Endodermal cell (in vitro differentiated cells): ENCODE measurements around the gene LARP1. TPM values are rescaled to one million over a fixed set of nuclear protein-coding genes. Genes with fewer than 3 reads are reported as not detected.
"Not testable (repeated sequence)": the region's sequence is repeated elsewhere in the genome, so short reads cannot be mapped to it uniquely, and the experiment has no call there.

ENCODE experiments used
- DNase-seq: peaks from one replicate; pipeline ENCODE4 v3.0.0-alpha.2; 2017
- H3K27ac ChIP-seq: 2 replicates; pipeline ENCODE4 v1.5.1; 2013; ENCODE audit warnings: mild to moderate bottlenecking, low read depth, low read length, moderate library complexity
- H3K27me3 ChIP-seq: 2 replicates; pipeline ENCODE4 v1.6.1; 2013; ENCODE audit warnings: mild to moderate bottlenecking, low read length, moderate library complexity; ENCODE audit not compliant: insufficient read depth, control insufficient read depth, poor library complexity, severe bottlenecking
- H3K36me3 ChIP-seq: 2 replicates; pipeline ENCODE4 v1.7.0; 2013; ENCODE audit warnings: mild to moderate bottlenecking, low read length, moderate library complexity; ENCODE audit not compliant: control insufficient read depth, insufficient read depth
- H3K4me1 ChIP-seq: one replicate; pipeline ENCODE4 v1.7.0; 2013; ENCODE audit warnings: low read length; ENCODE audit not compliant: control insufficient read depth, insufficient read depth
- H3K4me3 ChIP-seq: 2 replicates; pipeline ENCODE4 v1.5.1; 2013; ENCODE audit warnings: mild to moderate bottlenecking, low read length, moderate library complexity
- H3K9ac ChIP-seq: 2 replicates; pipeline ENCODE4 v1.6.1; 2013; ENCODE audit warnings: mild to moderate bottlenecking, low read length, moderate library complexity; ENCODE audit not compliant: poor library complexity, severe bottlenecking; ENCODE audit errors: extremely low read depth
- H3K9me3 ChIP-seq: 2 replicates; pipeline ENCODE4 v1.6.1; 2013; ENCODE audit warnings: mild to moderate bottlenecking, low read length, moderate library complexity; ENCODE audit not compliant: control insufficient read depth
- H3K27ac Mint-ChIP-seq: 2 replicates; pipeline ENCODE4 v1.8.0; 2020; ENCODE audit warnings: mixed read lengths
- H3K27me3 Mint-ChIP-seq: 2 replicates; pipeline ENCODE4 v1.8.0; 2021; ENCODE audit warnings: mild to moderate bottlenecking, mixed read lengths; ENCODE audit not compliant: insufficient read depth
- H3K36me3 Mint-ChIP-seq: 2 replicates; pipeline ENCODE4 v1.8.0; 2020; ENCODE audit warnings: low read depth, mixed read lengths
- H3K4me1 Mint-ChIP-seq: 2 replicates; pipeline ENCODE4 v1.8.0; 2020; ENCODE audit warnings: mixed read lengths
- H3K4me3 Mint-ChIP-seq: 2 replicates; pipeline ENCODE4 v1.8.0; 2020; ENCODE audit warnings: mild to moderate bottlenecking, moderate library complexity, mixed read lengths
- H3K9me3 Mint-ChIP-seq: 2 replicates; pipeline ENCODE4 v1.8.0; 2020; ENCODE audit warnings: mild to moderate bottlenecking, mixed read lengths
- WGBS, 2 experiments: methylation state at CpG; one replicate each; pipeline versions ENCODE4 v1.1.5 to v1.1.7; 2013; ENCODE audit warnings: missing lambda C conversion rate in 2 of 2, mixed read lengths in 1 of 2; ENCODE audit not compliant: insufficient coverage in 1 of 2, insufficient read length in 1 of 2; 5-methylcytosine and 5-hydroxymethylcytosine counted together
- total RNA-seq, 2 donors: library from RNA; stranded (reverse); fragmentation: NEBNext Ultra II Directional in 1 of 2; extraction: Animal tissue kit (Norgen Biotek cat#: 25700) in 1 of 2; gene quantifications; 2 replicates in 1 of 2; 3 replicates in 1 of 2; pipeline ENCODE4 v1.2.1, GENCODE V29; 2021
- TF ChIP-seq, protein P1 (sequence below): fragments of 200-600 bp; sonication (generic); conservative IDR thresholded peaks from 2 replicates; pipeline ENCODE4 v1.5.0; 2021; ENCODE audit warnings: antibody characterized with exemption, mild to moderate bottlenecking

The LARP1 gene
- total RNA-seq, 2 donors from 2014 or later: 193 to 273 TPM

DNA sequence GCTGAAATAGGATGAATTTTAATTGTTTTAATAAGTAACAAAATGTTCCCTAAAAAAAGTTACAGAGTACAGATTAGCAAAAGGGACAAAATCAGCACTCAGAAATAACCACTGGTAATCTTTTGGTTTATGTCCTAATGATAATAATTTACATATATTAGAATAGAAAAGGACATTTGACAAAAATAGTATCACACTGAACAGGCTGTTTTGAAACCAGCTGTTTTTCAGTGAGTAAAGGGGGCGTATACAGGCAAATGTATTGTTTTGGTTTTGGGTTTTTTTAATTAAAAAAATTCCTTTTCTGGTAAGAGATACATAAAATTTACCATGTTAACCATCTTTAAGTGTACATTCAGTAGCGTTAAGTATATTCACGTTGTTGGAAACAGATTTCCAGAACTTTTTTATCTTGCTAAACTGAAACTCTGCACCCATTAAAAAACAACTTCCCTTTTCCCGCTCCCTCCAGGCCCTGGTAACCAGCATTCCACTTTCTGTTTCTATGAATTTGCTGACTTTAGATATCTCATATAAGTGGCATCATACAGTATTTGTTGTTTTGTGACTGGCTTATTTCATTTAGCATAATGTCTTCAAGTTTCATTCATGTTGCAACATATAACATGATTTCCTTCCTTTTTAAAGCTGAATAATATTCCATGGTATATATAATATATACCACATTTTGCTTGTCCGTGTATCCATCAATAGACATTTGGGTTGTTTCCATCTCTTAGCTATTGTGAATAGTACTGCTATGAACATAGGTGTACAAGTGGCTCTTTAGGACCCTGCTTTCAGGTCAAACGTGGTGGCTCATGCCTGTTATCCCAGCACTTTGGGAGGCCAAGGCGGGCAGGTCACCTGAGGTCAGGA is 20.6 kb upstream of the LARP1 start:
- H3K27ac ChIP-seq: no peak overlapping the region
- H3K36me3 ChIP-seq: no peaks in the 10 kb centered on the region
- no peak for DNase-seq
- Mint-ChIP-seq H3K27me3 (no peaks in the 10 kb centered on the region), H3K27ac (no peak overlapping the region), H3K36me3 (peaks cover 2% of the 10 kb centered on the region), H3K4me1 (peaks cover 7% of the 10 kb centered on the region), H3K9me3 (no peaks in the 10 kb centered on the region), H3K4me3 (no peak overlapping the region)
- no peaks in the 10 kb centered on the region for H3K4me1 ChIP-seq
- 92 to 100% methylated on average over 2 to 7 of the region's 7 CpGs for WGBS, 2 experiments
- H3K9ac ChIP-seq: no peak overlapping the region
- TF ChIP-seq, protein P1, sequence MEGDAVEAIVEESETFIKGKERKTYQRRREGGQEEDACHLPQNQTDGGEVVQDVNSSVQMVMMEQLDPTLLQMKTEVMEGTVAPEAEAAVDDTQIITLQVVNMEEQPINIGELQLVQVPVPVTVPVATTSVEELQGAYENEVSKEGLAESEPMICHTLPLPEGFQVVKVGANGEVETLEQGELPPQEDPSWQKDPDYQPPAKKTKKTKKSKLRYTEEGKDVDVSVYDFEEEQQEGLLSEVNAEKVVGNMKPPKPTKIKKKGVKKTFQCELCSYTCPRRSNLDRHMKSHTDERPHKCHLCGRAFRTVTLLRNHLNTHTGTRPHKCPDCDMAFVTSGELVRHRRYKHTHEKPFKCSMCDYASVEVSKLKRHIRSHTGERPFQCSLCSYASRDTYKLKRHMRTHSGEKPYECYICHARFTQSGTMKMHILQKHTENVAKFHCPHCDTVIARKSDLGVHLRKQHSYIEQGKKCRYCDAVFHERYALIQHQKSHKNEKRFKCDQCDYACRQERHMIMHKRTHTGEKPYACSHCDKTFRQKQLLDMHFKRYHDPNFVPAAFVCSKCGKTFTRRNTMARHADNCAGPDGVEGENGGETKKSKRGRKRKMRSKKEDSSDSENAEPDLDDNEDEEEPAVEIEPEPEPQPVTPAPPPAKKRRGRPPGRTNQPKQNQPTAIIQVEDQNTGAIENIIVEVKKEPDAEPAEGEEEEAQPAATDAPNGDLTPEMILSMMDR: no peak
- no peaks in the 10 kb centered on the region for H3K27me3 ChIP-seq
- no peak overlapping the region for H3K4me3 ChIP-seq
- H3K9me3 ChIP-seq: no peaks in the 10 kb centered on the region

DNA sequence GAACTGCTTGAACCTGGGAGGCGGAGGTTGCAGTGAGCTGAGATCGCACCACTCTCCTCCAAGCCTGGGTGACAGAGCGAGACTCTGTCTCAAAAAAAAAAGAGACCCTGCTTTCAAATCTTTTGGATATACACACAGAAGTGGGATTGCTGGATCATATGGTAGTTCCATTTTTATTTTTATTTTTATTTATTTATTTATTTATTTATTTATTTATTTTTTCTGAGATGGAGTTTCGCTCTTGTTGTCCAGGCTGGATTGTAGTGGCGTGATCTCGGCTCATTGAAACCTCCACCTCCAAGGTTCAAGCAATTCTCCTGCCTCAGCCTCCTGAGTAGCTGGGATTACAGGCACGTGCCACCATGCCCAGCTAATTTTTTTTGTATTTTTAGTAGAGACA is 19.8 kb upstream of the LARP1 start:
- H3K4me3 ChIP-seq, H3K9ac ChIP-seq, H3K27ac ChIP-seq, H3K4me1 ChIP-seq, H3K27me3 Mint-ChIP-seq, H3K36me3 ChIP-seq, H3K4me3 Mint-ChIP-seq, H3K4me1 Mint-ChIP-seq, H3K36me3 Mint-ChIP-seq, H3K27me3 ChIP-seq, H3K9me3 Mint-ChIP-seq, DNase-seq, H3K9me3 ChIP-seq, H3K27ac Mint-ChIP-seq: not testable (repeated sequence)
- 94 to 97% methylated on average over 3 to 7 of the region's 7 CpGs for WGBS, 2 experiments

DNA sequence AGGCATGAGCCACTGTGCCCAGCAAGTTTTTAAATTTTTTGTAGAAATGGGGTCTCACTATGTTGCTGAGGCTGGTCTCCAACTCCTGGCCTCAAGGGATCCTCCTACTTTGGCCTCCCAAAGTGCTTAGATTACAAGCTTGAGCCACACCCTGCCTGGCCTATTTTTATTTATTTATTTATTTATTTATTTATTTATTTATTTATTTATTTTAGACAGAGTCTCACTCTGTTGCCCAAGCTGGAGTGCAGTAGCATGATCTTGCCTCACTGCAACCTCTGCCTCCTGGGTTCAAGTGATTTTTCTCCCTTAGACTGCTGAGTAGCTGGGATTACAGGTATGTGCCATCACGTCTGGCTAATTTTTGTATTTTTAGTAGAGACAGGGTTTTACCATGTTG is 18.8 kb upstream of the LARP1 start:
- not testable (repeated sequence) for H3K27me3 Mint-ChIP-seq, H3K9me3 ChIP-seq, H3K4me1 ChIP-seq, H3K4me3 ChIP-seq, H3K36me3 ChIP-seq, DNase-seq, H3K27me3 ChIP-seq, H3K27ac ChIP-seq, H3K27ac Mint-ChIP-seq, H3K9ac ChIP-seq, H3K9me3 Mint-ChIP-seq, H3K4me3 Mint-ChIP-seq, H3K36me3 Mint-ChIP-seq
- peaks cover 17% of the 10 kb centered on the region for H3K4me1 Mint-ChIP-seq
- 100% methylated on average over 1 of the region's 1 CpG; no CpG with 5 or more reads in 1 of the 2 experiments for WGBS, 2 experiments

DNA sequence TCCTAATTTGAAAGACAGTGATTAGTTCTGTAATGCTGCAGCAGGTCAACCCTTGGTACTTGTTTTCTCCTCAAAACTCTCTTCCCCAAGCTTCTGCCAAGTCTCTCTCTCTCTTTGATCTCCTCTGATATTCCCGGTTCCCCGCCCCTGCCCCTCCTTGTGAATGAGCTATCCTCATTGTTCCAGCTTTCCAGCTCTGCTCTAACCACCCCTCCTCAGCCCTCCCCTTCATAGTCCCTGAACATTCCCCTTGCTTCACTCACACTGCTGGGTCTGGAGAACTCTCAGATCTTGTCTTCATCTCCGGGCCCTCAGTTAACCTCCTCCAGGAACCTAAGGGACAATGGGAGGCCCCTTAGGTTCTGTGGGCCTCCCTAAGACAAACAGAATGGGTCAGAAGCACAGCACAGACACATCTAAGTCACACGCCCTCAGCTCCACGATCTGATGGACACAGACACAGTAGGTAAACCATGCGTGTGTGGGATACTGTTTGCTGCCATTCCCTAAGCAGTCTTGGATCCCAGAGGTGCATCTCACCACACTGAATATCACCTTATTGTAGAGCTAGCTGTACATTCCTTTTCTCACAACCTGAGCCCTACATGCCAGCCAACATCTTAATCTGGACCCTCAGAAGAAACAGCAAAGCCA is 17.4 kb upstream of the LARP1 start:
- H3K9me3 Mint-ChIP-seq: no peaks in the 10 kb centered on the region
- peak overlapping the region; percentile 8 for H3K27ac Mint-ChIP-seq
- Histone ChIP-seq H3K27me3 (no peaks in the 10 kb centered on the region), H3K9me3 (no peaks in the 10 kb centered on the region), H3K27ac (no peak overlapping the region), H3K4me3 (no peak overlapping the region), H3K4me1 (no peaks in the 10 kb centered on the region), H3K9ac (no peak overlapping the region), H3K36me3 (no peaks in the 10 kb centered on the region)
- 73 to 84% methylated on average over 3 to 6 of the region's 6 CpGs for WGBS, 2 experiments
- H3K4me3 Mint-ChIP-seq: no peak overlapping the region
- H3K36me3 Mint-ChIP-seq: peaks cover 4% of the 10 kb centered on the region
- DNase-seq: peak; percentile 73
- H3K27me3 Mint-ChIP-seq: no peaks in the 10 kb centered on the region
- TF ChIP-seq, protein P1: no peak
- H3K4me1 Mint-ChIP-seq: peaks cover 22% of the 10 kb centered on the region
